HPDE6-E6E7 (cell line): ENCODE data around the gene BBX.
A peak's percentile ranks its signal among the peaks of the same experiment; 100 is the strongest.
"Not testable (repeated sequence)": the region's sequence is repeated elsewhere in the genome, so short reads cannot be mapped to it uniquely, and the experiment has no call there.

Experiments used
- DNase-seq: peaks from one replicate; pipeline ENCODE4 v3.0.0; 2011; ENCODE audit warnings: missing footprints; ENCODE audit errors: extremely low spot score

Gene BBX

GRCh38 chr3:107542665-107543064, 19.9 kb downstream of the BBX start:
- DNase-seq, result no peak

- no peak for DNase-seq
Measured at GRCh38 chr3:107543666-107544065, 20.9 kb downstream of the BBX start.

- DNase-seq, result no peak
Measured at GRCh38 chr3:107545680-107546120, 22.9 kb downstream of the BBX start.

DNA sequence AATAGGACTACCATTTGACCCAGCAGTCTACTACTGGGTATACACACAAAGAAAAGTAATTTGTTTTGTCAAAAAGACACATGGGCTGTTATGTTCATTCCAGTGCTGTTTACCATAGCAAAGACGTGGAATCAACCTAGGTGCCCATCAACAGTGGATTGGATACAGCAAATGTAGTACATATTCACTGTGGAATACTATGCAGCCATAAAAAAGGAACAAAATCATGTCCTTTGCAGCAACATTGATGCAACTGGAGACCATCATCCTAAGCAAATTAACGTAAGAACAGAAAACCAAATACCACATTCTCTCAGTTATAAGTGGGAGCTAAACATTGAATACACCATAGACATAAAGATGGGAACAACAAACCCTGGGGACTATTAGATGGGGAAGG, 25.8 kb downstream of the BBX start:
- DNase-seq, result no peak

GRCh38 chr3:107555359-107555758, 32.6 kb downstream of the BBX start:
- no peak for DNase-seq

- DNase-seq, result no peak
Measured at GRCh38 chr3:107557743-107558142, 35.0 kb downstream of the BBX start.

GRCh38 chr3:107560166-107560565, 37.4 kb downstream of the BBX start:
- DNase-seq, result no peak

DNA sequence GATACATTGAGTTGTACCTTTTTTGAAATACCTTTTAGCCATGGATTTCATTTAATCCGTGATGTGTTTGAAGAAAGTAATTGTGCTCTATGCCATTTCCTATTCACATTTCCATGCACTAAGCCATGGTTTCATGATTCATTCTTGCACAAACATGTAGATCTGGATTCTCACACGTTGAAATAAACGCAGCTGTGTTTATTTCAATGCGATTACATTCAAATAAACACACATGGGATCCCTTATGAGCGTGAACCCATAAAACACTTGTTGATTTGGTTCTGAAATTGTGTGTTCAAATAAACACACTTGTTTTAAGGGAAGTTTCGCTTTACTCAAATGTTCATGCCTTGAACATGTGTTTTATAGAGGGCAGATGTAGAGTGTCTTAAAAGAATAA, 39.2 kb downstream of the BBX start:
- DNase-seq, result no peak

GRCh38 chr3:107562969-107563529, 40.3 kb downstream of the BBX start:
- DNase-seq, result no peak

- not testable (repeated sequence) for DNase-seq
Measured at GRCh38 chr3:107565244-107565643, 42.5 kb downstream of the BBX start.

GRCh38 chr3:107571089-107571488, 48.3 kb downstream of the BBX start:
- DNase-seq, result not testable (repeated sequence)

DNA sequence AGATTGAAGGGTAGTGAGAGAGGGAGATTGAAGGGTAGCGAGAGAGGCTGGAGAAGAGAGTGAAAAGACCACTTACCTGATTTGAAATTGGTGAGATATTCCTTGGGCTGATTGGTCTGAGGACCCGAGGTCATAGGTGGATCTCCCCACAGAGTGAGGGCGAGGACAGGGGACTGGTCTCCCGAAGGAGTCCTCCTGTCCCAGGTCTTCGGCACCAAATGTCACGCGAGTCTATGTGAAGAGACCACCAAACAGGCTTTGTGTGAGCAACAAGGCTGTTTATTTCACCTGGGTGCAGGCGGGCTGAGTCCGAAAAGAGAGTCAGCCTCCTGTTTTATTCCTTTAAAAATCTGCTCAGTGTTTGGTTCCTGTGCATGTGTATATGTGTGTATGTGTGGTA, 48.7 kb downstream of the BBX start:
- not testable (repeated sequence) for DNase-seq

GRCh38 chr3:107574650-107575049, 51.9 kb downstream of the BBX start:
- DNase-seq, result no peak

DNA sequence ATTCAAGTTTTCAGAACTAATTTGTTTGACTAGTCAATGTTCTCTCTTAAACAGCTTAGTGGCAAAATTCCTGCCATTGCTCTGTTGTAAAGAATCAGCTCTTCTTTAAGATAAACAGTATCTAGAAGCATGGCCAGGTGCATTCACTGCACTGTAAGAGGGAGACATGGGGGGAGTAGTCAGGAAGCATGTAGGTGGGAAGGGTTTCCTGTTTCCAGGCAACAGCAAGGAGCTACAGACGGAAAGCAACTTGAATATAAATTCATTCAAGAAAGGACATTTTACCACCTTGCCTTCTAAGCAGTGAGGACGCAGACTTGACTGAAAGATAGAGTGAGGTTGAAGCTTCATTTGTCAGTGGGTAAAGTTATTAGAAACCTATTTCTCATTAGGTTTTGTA, 55.3 kb downstream of the BBX start:
- DNase-seq, result no peak

DNA sequence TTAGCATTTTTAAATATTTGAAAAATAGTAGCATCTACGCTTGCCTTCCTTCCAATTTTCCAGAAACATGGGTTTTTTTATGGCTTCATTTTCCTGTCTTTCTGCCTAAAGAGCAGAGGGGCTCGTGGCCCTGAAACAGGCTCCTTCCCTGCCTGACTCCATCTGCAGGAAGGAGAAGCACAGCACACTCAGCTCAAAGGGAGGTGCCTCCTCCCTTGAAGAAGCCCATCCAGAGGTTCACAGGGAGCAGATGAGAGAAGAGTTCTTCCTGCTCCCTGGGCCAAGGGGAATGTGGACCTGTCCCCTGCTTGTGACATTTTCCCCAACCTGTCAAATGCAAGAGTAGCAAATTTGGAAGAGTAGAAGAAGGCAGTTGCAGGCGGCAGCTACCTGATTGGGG, 55.8 kb downstream of the BBX start:
- DNase-seq, result no peak

DNA sequence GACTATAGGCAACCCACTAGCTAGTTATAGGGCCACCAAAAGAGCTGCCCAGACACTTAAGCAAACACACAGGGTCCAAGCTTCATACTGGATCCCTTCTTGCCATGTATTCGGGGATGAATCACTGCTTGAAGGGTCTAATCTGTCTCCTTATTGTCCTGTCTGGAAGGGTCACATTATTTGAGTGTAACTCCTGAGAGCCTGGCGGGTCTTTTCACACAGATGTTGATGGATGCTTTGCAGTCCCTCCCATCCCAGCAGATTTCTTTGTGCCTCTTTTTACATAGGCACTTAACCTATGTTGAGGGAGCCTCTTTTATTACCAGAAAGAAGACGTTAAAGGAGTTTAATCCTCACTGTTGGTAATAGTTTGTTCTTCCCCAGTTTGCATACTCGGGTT, 56.6 kb downstream of the BBX start:
- DNase-seq, result no peak

GRCh38 chr3:107581230-107581629, 58.5 kb downstream of the BBX start:
- no peak for DNase-seq

DNA sequence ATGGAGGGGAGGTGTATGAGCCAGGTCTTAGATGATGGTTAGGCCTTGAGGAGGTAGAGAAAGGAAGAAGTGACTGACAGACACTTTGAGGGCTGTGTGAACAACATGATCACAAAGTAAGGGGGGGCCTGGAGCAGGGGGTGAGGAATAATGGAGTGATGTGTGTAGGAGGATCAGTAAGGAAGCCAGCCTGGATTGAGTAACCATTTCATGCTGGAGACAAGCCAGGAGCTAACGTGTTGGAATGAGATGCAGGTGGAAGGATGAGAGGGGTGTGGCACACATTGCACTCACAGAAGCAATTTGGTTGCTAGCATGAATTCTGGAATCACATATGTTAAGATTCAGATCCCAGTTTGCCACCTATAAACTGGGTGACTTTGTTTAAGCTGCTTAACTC, 65.5 kb downstream of the BBX start:
- peak; percentile 3 for DNase-seq

GRCh38 chr3:107589454-107589853, 66.7 kb downstream of the BBX start:
- DNase-seq, result no peak

DNA sequence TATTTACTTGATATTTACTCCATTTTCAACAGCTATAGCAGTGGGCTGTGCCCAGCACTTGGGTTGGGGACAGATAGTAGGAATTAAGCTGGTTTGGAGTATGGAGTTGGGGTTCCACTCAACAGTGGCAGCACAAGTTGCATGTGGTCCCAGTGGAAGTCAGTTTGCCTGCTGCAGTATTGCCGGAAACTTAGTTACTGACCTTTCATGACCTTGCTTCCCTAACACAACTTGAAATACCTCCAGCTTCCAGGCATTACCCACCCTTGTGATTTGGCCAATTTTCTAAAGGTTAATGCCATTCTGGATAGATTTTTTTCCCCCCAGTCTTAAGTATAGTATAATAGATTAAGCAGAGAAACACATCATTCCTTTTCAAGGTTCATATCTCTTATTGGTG, 68.0 kb downstream of the BBX start:
- no peak for DNase-seq

DNA sequence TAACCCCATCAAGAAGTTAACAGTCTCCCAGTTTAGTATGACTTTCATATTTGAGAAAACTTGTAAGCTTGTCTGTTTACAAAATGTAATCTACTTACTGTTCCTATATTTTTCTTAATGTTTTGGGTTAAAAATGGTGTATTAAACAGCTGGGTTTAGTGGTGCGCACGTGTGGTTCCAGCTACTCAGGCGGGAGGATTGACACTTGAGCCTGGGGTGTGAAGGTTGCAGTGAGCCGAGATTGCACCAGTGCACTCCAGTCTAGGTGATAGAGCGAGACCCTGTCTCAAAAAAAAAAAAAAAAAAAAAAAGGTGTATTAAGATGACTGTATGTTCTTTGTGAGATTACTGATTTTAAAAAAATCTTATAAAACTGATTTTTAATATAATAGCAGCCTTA, 69.3 kb downstream of the BBX start:
- no peak for DNase-seq

GRCh38 chr3:107594870-107595269, 72.1 kb downstream of the BBX start:
- DNase-seq, result no peak

- DNase-seq, result no peak
Measured at GRCh38 chr3:107596639-107597038, 73.9 kb downstream of the BBX start.
